HepG2 (cell line): Measurements from ENCODE around the gene ZDHHC7. TPM values are rescaled to one million over a fixed set of nuclear protein-coding genes. Genes with fewer than 3 reads are reported as not detected.

Experiments
- ATAC-seq: fragments of 200-7000 bp; cut with Tn5 transposase; 3 replicates; pipeline ENCODE4 v1.9.1; 2020; ENCODE audit warnings: mild to moderate bottlenecking, moderate library complexity
- BruUV-seq: library from RNA; stranded (reverse); fragments of 400-500 nt; replicated peaks from 2 replicates; lab custom pipeline; 2021; lab: Mats Ljungman, UMichigan
- CTCF ChIA-PET: fragments of 300-600 bp; formaldehyde crosslinking; extraction: SDS; loops from one replicate; lab custom pipeline; 2021; ENCODE audit warnings: low total read pairs, inconsistent platforms, low intra/inter-chr PET ratio; lab: Yijun Ruan, JAX
- POLR2A ChIA-PET: fragments of 350-600 bp; sonication (Branson Sonifier 250); formaldehyde crosslinking; loops from one replicate; lab custom pipeline; 2020; ENCODE audit warnings: antibody characterized with exemption, inconsistent platforms; lab: Yijun Ruan, JAX
- DNase-seq: peaks from one replicate; pipeline ENCODE4 v3.0.0-alpha.2; 2015; ENCODE audit warnings: low spot score
- FAIRE-seq: peaks from 3 replicates; lab custom pipeline; 2011; peaks lifted over from hg19 to GRCh38; lab: Jason Lieb, UNC
- H2AFZ ChIP-seq: one replicate; pipeline ENCODE4 v1.6.1; 2011; ENCODE audit warnings: low read length, inconsistent platforms
- H3K27ac ChIP-seq: fragments of 300-600 bp; 3 replicates; pipeline ENCODE4 v1.8.0; 2011; ENCODE audit warnings: mixed run types, mild to moderate bottlenecking, mixed read lengths, low read length, inconsistent platforms; ENCODE audit not compliant: insufficient read depth; ENCODE audit errors: extremely low read length
- H3K27me3 ChIP-seq, 2 experiments: fragments of 200-600 bp in 1 of 2; 2 replicates in 1 of 2; 3 replicates in 1 of 2; pipeline versions ENCODE4 v1.6.0 to v1.8.0; 2011; ENCODE audit warnings: low read length in 2 of 2, mild to moderate bottlenecking in 2 of 2, moderate library complexity in 2 of 2, inconsistent platforms in 1 of 2; ENCODE audit not compliant: insufficient read depth in 2 of 2, control insufficient read depth in 1 of 2
- H3K36me3 ChIP-seq, 2 experiments: fragments of 200-600 bp in 1 of 2; replicated peaks in 1 of 2; 2 replicates in 1 of 2; 3 replicates in 1 of 2; pipeline versions ENCODE4 v1.5.1 to v1.8.0; 2011; ENCODE audit warnings: low read length in 2 of 2, inconsistent platforms in 1 of 2; ENCODE audit not compliant: insufficient read depth in 2 of 2, control insufficient read depth in 1 of 2
- H3K4me1 ChIP-seq: 2 replicates; pipeline ENCODE4 v1.5.1; 2012; ENCODE audit warnings: low read length, inconsistent platforms; ENCODE audit not compliant: insufficient read depth
- H3K4me2 ChIP-seq: 2 replicates; pipeline ENCODE4 v1.6.0; 2011; ENCODE audit warnings: low read depth, low read length, inconsistent platforms
- H3K4me3 ChIP-seq, 3 experiments: fragments of 200-600 bp in 1 of 3; sonication (generic), shearing (Covaris generic) in 1 of 3; replicated peaks in 1 of 3; 2 replicates each; pipeline ENCODE4 v1.5.1; 2011 to 2016; ENCODE audit warnings: low read length in 3 of 3, inconsistent platforms in 2 of 3, low read depth in 2 of 3, mild to moderate bottlenecking in 2 of 3, control low read depth in 1 of 3, mixed read lengths in 1 of 3; ENCODE audit not compliant: insufficient read depth in 1 of 3
- H3K79me2 ChIP-seq: one replicate; pipeline ENCODE4 v1.6.1; 2011; ENCODE audit warnings: low read length, inconsistent platforms; ENCODE audit not compliant: insufficient read depth
- H3K9ac ChIP-seq: 2 replicates; pipeline ENCODE4 v1.6.0; 2011; ENCODE audit warnings: mild to moderate bottlenecking, low read depth, low read length, inconsistent platforms; ENCODE audit not compliant: insufficient read depth
- H3K9me3 ChIP-seq: 2 replicates; pipeline ENCODE4 v1.5.1; 2012; ENCODE audit warnings: mild to moderate bottlenecking, low read length
- H4K20me1 ChIP-seq: 2 replicates; pipeline ENCODE4 v1.6.0; 2011; ENCODE audit warnings: inconsistent platforms, mild to moderate bottlenecking, low read length, moderate library complexity; ENCODE audit not compliant: insufficient read depth
- BHLHE40 ChIP-seq: IDR thresholded peaks from 2 replicates; pipeline ENCODE4 v1.6.1; 2011; ENCODE audit warnings: low read length, improper control_type of control experiment
- ETV6 ChIP-seq: sonication (generic); formaldehyde crosslinking; conservative IDR thresholded peaks from 2 replicates; pipeline ENCODE4 v1.4.0; 2020; ENCODE audit warnings: missing genetic modification reagents
- FOSL2 ChIP-seq: sonication (generic); formaldehyde crosslinking; IDR thresholded peaks from 2 replicates; pipeline ENCODE4 v1.4.0; 2020; ENCODE audit warnings: missing genetic modification reagents
- HIVEP1 ChIP-seq: sonication (generic); formaldehyde crosslinking; IDR thresholded peaks from 2 replicates; pipeline ENCODE4 v1.4.0; 2020; ENCODE audit warnings: mild to moderate bottlenecking, missing genetic modification reagents
- MEIS1 ChIP-seq: sonication (generic); formaldehyde crosslinking; IDR thresholded peaks from 2 replicates; pipeline ENCODE4 v1.9.0; 2021; ENCODE audit warnings: mild to moderate bottlenecking, missing genetic modification reagents, moderate library complexity, borderline replicate concordance
- MTA1 ChIP-seq: sonication (generic); formaldehyde crosslinking; IDR thresholded peaks from 2 replicates; pipeline ENCODE4 v1.4.0; 2020; ENCODE audit warnings: missing genetic modification reagents, mild to moderate bottlenecking, borderline replicate concordance
- TBL1XR1 ChIP-seq: fragments of 150-350 bp; IDR thresholded peaks from 2 replicates; pipeline ENCODE4 v1.6.1; 2014; ENCODE audit warnings: borderline replicate concordance, low read length; ENCODE audit not compliant: partially characterized antibody
- TCF7 ChIP-seq: sonication (generic); IDR thresholded peaks from 2 replicates; pipeline ENCODE4 v1.6.1; 2016; ENCODE audit warnings: antibody characterized with exemption, low read depth
- ZNF235 ChIP-seq: sonication (generic); formaldehyde crosslinking; IDR thresholded peaks from 2 replicates; pipeline ENCODE4 v1.8.1; 2023; ENCODE audit warnings: mild to moderate bottlenecking, missing genetic modification reagents, borderline replicate concordance
- ZNF329 ChIP-seq: sonication (generic); formaldehyde crosslinking; IDR thresholded peaks from 2 replicates; pipeline ENCODE4 v1.9.0; 2021; ENCODE audit warnings: low read depth, mild to moderate bottlenecking, missing genetic modification reagents
- ZNF350 ChIP-seq: sonication (generic); formaldehyde crosslinking; IDR thresholded peaks from 2 replicates; pipeline ENCODE4 v1.4.0; 2020; ENCODE audit warnings: mild to moderate bottlenecking, low read depth, missing genetic modification reagents, borderline replicate concordance
- ZNF441 ChIP-seq: sonication (generic); formaldehyde crosslinking; IDR thresholded peaks from 2 replicates; pipeline ENCODE4 v1.7.0; 2021; ENCODE audit warnings: missing genetic modification reagents, borderline replicate concordance
- ZNF446 ChIP-seq: sonication (generic); formaldehyde crosslinking; IDR thresholded peaks from 2 replicates; pipeline ENCODE4 v1.5.0; 2020; ENCODE audit warnings: mild to moderate bottlenecking, missing genetic modification reagents
- ZNF674 ChIP-seq: sonication (generic); formaldehyde crosslinking; IDR thresholded peaks from 2 replicates; pipeline ENCODE4 v1.5.0; 2020; ENCODE audit warnings: low read depth, mild to moderate bottlenecking, missing genetic modification reagents
- ZNF841 ChIP-seq: sonication (generic); formaldehyde crosslinking; IDR thresholded peaks from 2 replicates; pipeline ENCODE4 v1.8.1; 2023; ENCODE audit warnings: missing genetic modification reagents, borderline replicate concordance
- ZSCAN29 ChIP-seq: sonication (generic); formaldehyde crosslinking; conservative IDR thresholded peaks from 2 replicates; pipeline ENCODE4 v1.4.0; 2020; ENCODE audit warnings: mild to moderate bottlenecking, missing genetic modification reagents
- WGBS: methylation state at CpG from one replicate; pipeline ENCODE4 v1.1.6; 2017; ENCODE audit warnings: low lambda C conversion rate; 5-methylcytosine and 5-hydroxymethylcytosine counted together
- in situ Hi-C: cut with HindIII; loops from 2 replicates; pipeline ENCODE4 v1.10.0; 2017; ENCODE audit warnings: low pct_unique_long_range_greater_than_20kb; ENCODE audit not compliant: extremely low pct_ligation_motif_present
- intact Hi-C: fragments of 100-400 bp; cut with micrococcal nuclease; formaldehyde crosslinking; loops from one replicate; pipeline ENCODE4 v1.10.0; 2022; ENCODE audit not compliant: unreplicated experiment
- polyA plus RNA-seq, 8 experiments: library from polyadenylated mRNA; depleted of rRNA in 3 of 8; stranded (reverse) in 7 of 8; unstranded in 1 of 8; fragments of >200 nt; fragmentation: Illumina TruSeq in 4 of 8; extraction: Trizol in 4 of 8; gene quantifications; 2 replicates each; pipeline versions ENCODE4 v1.2.1 to v1.2.3, GENCODE V29; 2011 to 2016; ENCODE audit warnings: low read depth in 4 of 8, missing spikeins in 1 of 8, mixed read lengths in 1 of 8; ENCODE audit not compliant: insufficient read depth in 1 of 8
- total RNA-seq, 5 experiments: library from RNA; depleted of rRNA; stranded (reverse); fragments of >200 nt; fragmentation: Illumina TruSeq; extraction: Trizol; gene quantifications; 2 replicates each; pipeline ENCODE4 v1.2.3, GENCODE V29; 2016; ENCODE audit warnings: low read depth in 1 of 5
- TF ChIP-seq, protein P1 (sequence below): sonication (generic); formaldehyde crosslinking; conservative IDR thresholded peaks from 2 replicates; pipeline ENCODE4 v1.4.0; 2020; ENCODE audit warnings: missing genetic modification reagents

The ZDHHC7 gene
- total and polyA plus RNA-seq, 2 of the 13 experiments (the other 11 are each of a cell fraction or from before 2014, with no cell fraction given): 46.8 to 67.6 TPM

- no peak for TF ChIP-seq ZNF841 (CRISPR knock-in tag)
- no peak for TF ChIP-seq ZNF674 (CRISPR knock-in tag)
- no peak for TF ChIP-seq MEIS1 (CRISPR knock-in tag)
- no peak for TF ChIP-seq ZNF329 (CRISPR knock-in tag)
- TF ChIP-seq ZNF446 (CRISPR knock-in tag): no peak
- no peak for TF ChIP-seq ETV6 (CRISPR knock-in tag)
- no peak for TF ChIP-seq ZNF350 (CRISPR knock-in tag)
- no peak for TF ChIP-seq ZNF441
- TF ChIP-seq ZNF235 (CRISPR knock-in tag): no peak
- TF ChIP-seq ZSCAN29 (CRISPR knock-in tag): no peak
- no peak for TF ChIP-seq TCF7
- TF ChIP-seq TBL1XR1: no peak
Observed at GRCh38 chr16:84942786-84943185, 68.5 kb downstream of the ZDHHC7 start (continued).

GRCh38 chr16:84941921-84942320, 69.4 kb downstream of the ZDHHC7 start:
- Histone ChIP-seq H3K79me2 (no peaks in the 10 kb centered on the region), H3K36me3 (no peaks in the 10 kb centered on the region), H3K27me3 (peaks cover 5 to 38% of the 10 kb centered on the region in 2 experiments; a peak in 4 of 5 replicates), H2AFZ (no peak overlapping the region), H3K4me3 (no peak overlapping the region), H3K27ac (no peak overlapping the region), H3K4me2 (no peak overlapping the region), H4K20me1 (no peaks in the 10 kb centered on the region; the same call in 1 of the 2 replicates), H3K9ac (no peak overlapping the region), H3K9me3 (no peaks in the 10 kb centered on the region), H3K4me1 (0 out of 2 replicates have a peak, but pooled peaks cover 4% of the 10 kb centered on the region)
- in situ Hi-C loops (no loop called here), intact Hi-C loops (no loop called here)
- DNase-seq (no peak), ATAC-seq (peak; percentile 65), FAIRE-seq (no peak)
- ChIA-PET POLR2A (no interaction called here), CTCF (no interaction called here)
- WGBS: 12% methylated on average over 9 of the region's 10 CpGs
- no TSS peak for BruUV-seq
- TF ChIP-seq HIVEP1 (CRISPR knock-in tag) (no peak), FOSL2 (CRISPR knock-in tag) (peak; percentile 81), MTA1 (CRISPR knock-in tag) (no peak), BHLHE40 (0 out of 2 replicates have a peak, but pooled peaks have one; percentile 22)
- TF ChIP-seq, protein P1, sequence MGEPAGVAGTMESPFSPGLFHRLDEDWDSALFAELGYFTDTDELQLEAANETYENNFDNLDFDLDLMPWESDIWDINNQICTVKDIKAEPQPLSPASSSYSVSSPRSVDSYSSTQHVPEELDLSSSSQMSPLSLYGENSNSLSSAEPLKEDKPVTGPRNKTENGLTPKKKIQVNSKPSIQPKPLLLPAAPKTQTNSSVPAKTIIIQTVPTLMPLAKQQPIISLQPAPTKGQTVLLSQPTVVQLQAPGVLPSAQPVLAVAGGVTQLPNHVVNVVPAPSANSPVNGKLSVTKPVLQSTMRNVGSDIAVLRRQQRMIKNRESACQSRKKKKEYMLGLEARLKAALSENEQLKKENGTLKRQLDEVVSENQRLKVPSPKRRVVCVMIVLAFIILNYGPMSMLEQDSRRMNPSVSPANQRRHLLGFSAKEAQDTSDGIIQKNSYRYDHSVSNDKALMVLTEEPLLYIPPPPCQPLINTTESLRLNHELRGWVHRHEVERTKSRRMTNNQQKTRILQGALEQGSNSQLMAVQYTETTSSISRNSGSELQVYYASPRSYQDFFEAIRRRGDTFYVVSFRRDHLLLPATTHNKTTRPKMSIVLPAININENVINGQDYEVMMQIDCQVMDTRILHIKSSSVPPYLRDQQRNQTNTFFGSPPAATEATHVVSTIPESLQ (CRISPR knock-in tag): no peak
